GM19438 (cell line): Measurements from ENCODE around the gene TSPAN13.

Experiments used
- ATAC-seq: cut with Tn5 transposase; IDR thresholded peaks from one replicate; pipeline ENCODE4 v1.9.1; 2021; ENCODE audit warnings: low read depth; ENCODE audit not compliant: unreplicated experiment

Gene TSPAN13

DNA sequence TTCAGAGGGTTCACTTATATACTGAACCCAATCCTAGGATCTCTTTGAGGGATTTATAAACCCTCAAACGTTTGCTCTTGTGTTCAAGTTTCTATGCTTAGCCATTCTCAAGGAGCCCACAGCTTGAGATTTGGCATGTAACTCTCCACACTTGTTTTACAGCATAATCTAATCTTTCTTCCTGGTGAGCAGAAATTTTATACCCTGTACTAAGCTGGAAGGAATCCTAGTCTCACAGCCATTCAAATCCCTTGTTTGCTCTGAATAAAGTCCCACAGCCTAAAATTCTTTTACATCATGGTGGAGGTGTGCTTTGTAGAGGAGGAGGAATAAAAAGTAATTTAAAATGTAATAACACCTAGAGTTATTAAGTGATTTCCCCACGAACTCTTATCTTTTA lies 56.6 kb downstream of the TSPAN13 start:
- no peak for ATAC-seq

DNA sequence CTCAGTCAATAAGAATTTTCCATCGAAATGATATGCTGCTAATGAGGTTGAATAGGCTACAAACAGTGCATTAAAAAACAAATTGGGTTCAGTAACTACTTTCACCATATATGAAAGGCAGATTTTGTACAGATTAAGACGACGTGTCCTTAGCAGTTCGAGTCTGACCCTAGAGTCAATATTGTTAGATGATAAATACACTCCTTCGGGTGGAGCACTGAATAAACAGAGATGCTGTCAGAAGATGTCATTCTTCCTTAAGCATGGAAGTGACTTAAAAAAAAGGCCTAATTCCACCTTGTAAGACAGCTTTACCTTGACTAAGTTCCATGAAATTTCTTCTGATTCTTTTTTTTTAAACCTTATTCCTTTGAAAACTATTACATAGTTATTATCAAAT lies 57.0 kb downstream of the TSPAN13 start:
- no peak for ATAC-seq

DNA sequence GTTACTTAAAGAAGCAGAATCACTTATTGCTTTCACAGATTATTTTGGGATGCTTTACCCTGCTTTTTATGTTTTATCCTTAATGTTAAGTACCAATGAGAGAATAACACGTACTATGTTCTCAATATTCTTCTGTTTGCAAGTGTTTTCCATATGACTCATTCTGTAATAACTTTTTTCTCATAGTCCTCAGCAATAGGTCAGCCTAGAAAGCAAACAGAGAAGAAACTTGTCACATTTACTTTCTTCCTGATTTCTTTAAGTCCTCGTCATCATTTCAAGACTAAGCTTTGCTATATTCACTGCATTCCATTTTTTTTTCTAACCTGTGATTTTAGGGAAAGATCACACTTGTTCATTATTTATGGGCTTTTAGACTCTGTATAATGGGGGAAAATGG lies 58.0 kb downstream of the TSPAN13 start:
- no peak for ATAC-seq

DNA sequence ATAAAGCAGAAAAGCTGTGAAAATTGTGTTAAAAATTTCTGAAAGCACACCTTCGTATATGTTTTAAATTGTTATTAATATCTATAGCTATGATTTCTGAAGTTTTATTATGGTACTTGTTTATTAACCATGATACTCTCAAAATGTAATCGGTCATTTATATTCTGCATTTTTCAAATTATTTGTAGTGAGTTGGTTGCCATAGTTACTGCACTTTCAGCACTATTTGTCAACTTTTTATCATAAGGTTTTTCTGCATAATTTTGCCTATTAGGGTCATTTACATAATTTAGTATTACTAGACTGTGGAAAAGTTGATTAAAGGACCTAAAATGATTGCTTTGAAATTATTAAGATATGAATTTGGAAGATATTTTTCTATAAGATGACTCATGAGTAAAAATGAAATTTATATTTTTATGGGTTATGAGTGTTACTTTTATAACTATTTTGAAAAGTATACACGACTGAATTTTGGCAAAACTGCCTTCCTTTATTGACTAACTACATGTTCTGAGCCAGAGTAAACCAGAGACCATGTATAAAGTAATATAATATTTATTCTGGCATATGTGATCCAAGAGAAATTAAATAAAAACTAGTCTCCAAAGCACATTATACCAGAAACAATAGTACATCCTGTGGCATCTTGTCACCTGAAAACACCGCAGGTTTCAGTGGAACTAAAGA lies 59.1 kb downstream of the TSPAN13 start:
- no peak for ATAC-seq

DNA sequence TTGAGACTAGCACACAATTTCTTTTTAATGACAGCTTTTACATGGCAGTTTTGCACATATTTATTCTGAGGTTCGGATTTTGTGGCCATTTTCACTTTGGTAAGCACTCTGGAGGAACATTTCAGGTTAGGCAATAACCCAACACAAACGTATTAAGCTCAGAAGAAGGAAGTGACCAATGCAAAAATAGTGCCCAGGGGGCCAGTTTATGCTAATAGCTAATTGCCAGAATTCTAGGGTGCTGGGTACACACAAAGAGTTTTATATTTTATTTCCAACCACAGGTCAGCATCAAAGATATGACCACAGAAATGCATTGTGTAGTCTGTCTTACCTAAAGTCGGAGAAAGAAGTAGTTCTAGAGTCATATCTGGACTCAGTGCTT lies 59.7 kb downstream of the TSPAN13 start:
- ATAC-seq, result no peak

DNA sequence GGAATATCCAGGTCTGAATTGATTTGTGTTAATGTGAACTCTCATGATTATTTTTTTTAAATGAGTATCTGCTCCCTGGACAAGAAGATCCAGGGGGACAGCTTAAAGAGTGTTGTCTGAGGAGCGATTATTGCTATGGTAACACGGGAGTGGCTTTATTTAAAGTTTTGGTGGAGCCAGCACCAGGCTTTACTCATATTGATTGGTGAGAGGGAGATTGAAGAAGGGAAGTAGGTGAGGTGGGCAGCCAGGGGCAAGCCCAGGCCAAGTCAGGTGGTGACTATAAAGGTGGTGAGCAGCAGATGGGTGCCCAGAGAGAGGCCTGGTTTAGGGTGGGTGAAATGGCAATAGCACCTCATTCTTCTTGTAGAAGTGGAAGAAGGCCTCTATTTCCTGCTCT lies 61.4 kb downstream of the TSPAN13 start:
- no peak for ATAC-seq

DNA sequence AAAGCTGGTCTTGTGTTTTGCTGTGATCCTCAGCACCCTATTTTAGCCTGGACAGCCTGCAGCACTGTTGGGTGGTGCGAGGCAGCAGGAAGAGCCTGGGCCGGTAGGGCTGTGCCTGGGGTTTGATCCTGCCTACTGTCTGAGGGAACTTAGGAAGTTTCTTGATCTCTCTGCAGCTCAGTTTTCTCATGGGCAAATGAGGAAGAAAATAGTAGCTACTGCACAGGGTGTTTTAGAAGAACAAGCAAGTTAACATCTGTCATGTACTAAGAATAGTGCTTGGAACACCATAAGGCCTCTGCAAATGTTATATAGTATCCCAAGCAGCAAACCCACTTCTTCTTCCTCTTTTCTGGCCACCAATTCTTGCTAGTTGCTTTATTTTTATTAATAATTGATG lies 63.3 kb downstream of the TSPAN13 start:
- ATAC-seq, result no peak

DNA sequence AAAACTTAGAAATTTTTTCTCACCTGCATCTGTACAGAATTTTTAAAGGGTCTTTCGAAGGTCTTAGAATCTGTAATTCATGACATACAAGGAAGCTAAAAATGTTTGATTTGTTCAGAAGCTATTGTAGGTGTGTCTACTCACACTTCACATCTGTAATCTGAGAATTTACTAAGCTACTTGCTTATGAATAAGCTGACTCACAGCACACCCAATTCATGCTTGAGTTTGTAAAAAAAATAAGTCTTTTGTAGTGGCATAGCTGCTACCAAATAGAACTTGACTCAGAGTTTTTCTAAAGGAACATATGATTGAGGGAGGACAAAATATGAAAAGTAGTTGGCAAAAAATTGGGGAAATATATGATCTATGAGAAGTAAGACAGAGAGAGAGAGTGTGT lies 64.0 kb downstream of the TSPAN13 start:
- ATAC-seq, result no peak

DNA sequence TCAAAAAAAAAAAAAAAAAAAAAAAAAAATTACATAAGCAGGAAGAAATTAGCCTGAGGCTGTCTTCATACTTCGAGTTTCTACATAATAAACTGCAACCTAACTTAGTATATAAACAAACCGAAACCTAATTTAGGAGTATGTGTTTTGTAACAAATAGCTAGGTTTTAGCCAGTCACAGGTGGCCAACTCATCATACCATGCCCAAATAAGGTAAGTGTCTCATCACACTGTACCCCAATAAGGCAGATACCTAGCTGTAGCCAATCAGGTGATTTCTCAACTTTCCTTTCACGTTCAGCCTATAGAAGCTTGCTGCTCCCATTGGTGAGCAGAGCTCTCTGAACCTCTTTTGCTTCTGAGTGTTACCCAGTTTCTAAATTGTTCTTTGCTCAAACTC lies 65.2 kb downstream of the TSPAN13 start:
- ATAC-seq, result no peak

DNA sequence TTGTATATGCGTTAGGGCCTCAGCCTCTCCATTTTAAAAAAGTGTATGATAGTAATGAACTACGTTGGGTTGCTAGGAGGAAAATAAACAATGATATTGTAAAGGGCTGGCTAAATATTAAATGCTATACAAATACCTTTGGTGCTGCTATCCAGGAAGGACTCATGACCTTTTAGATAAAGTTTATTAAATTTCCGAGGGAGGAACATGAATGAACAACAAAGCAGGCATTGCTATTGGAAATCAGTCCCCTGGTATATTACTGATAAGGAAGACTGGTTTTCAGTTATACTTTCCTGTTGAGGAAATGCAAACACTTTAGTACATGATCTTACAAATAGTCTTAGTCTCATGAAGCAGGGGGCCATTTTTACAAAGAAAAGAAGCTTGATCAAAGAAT lies 68.5 kb downstream of the TSPAN13 start:
- no peak for ATAC-seq

DNA sequence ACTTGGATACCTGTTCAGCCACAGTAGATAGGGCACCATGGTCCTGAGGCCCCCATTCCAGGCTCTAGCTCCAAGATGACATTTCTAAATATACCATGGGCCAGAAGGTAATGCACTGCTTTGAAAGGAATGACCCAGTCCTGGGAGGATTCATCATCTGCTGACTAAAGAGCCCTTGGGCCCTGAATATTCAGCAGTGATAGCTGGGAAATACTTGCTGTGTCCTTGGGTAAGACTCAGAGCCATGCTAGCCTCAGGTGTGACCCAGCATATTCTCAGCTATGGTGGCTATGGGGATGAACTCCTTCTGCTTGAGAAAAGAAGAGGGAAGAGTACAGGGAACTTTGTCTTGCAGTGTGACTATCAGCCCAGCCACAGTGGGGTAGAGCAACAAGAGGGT lies 72.5 kb downstream of the TSPAN13 start:
- no peak for ATAC-seq

DNA sequence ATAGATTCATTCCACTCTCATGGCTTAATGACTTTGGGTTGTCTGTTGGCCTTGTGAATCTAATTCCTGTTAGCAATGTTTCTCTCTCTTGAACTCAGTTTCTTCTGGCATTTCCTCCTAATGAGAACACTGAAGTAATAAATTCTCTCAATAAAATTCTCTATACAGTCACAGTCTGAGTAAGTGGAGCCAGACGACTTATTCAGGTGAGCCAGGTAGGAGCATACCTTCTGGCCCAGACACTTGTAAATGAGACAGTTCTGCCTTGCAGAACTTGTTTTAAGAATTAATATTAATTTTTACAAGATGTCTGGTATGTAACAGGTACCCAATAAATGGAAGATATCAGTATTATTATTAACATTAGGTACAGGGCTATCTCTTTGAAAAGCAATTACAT lies 79.8 kb downstream of the TSPAN13 start:
- no peak for ATAC-seq
